ENCODE measurements around the gene KCNMA1. TPM values are rescaled to one million over a fixed set of nuclear protein-coding genes. Genes with fewer than 3 reads are reported as not detected.
A peak's percentile ranks its signal among the peaks of the same experiment; 100 is the strongest.
"Not testable (repeated sequence)": the region's sequence is repeated elsewhere in the genome, so short reads cannot be mapped to it uniquely, and the experiment has no call there.

Gene KCNMA1
- total RNA-seq, 1 donor, result 106 TPM

GRCh38 chr10:77419056-77419455 is 218.6 kb downstream of the KCNMA1 start:
- TF ChIP-seq, protein P1, sequence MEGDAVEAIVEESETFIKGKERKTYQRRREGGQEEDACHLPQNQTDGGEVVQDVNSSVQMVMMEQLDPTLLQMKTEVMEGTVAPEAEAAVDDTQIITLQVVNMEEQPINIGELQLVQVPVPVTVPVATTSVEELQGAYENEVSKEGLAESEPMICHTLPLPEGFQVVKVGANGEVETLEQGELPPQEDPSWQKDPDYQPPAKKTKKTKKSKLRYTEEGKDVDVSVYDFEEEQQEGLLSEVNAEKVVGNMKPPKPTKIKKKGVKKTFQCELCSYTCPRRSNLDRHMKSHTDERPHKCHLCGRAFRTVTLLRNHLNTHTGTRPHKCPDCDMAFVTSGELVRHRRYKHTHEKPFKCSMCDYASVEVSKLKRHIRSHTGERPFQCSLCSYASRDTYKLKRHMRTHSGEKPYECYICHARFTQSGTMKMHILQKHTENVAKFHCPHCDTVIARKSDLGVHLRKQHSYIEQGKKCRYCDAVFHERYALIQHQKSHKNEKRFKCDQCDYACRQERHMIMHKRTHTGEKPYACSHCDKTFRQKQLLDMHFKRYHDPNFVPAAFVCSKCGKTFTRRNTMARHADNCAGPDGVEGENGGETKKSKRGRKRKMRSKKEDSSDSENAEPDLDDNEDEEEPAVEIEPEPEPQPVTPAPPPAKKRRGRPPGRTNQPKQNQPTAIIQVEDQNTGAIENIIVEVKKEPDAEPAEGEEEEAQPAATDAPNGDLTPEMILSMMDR (IDR thresholded peaks at IDR 0.05; ENCODE audit: insufficient read depth, low read length), result no peak
- no peak overlapping the region for H3K4me3 ChIP-seq (ENCODE audit: low read depth, low read length)
- no peak for DNase-seq (ENCODE audit: low read depth)

DNA sequence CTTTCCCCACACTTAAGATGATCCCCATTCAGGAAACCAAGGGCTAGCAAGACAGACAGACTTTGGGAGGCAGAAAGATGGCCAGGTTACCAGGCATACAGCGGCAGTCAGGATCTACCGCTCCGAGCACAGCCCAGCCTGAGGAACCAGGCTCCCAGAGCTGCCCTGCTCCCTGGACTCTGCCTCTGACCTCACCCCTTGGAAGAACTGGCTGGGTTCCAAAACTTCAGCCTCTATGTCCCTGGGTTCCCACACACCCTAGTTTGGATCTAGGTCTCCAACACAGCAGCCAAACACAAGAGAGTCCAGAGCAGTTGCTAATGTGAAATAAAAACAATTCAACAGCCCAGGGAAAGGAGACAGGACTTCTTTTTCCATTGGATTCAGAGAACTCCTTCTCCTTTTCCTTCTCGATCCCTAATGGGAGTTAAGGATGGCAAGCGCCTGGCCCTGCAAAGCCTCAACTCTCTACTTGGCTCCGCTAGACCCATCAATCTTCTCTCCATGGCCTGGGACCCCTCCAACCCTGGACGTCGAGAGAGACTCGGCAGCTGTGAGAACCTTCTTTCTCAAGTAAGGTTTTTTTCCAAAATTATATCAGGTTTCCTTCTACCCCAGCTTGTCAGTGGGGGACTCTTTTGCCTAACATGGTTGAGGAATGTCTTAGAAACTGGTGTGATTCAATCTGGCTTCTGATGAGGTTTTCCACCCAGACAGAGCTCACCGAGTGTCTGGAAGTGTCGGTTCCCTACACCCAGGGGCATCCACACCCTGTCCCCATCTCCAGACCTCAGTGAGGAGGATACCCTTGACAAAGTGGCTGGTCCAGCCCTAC is 219.6 kb downstream of the KCNMA1 start:
- no peak overlapping the region for H3K4me3 ChIP-seq (ENCODE audit: low read depth, low read length)
- TF ChIP-seq, protein P1 (IDR thresholded peaks at IDR 0.05; ENCODE audit: insufficient read depth, low read length), result no peak
- peak; percentile 51 for DNase-seq (ENCODE audit: low read depth)

DNA sequence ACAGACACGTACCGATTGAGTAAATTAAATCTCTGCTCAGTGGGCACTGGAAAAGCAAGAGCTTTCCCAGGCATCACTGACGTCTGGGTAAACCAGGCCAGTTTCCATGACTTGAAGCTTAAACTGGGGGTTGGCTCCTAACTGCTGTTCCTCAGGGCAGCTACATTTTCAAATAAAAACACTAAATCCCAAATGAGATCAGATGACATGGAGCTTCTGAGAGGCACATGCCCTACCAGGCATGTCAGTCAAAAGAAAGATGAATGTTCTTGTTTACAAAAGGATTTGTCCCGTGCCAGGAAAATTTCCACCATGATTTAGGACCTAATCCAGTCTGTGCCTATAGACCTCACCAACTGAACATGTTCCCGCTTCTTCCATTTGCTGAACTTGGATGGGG is 220.2 kb downstream of the KCNMA1 start:
- no peak overlapping the region for H3K4me3 ChIP-seq (ENCODE audit: low read depth, low read length)
- TF ChIP-seq, protein P1 (IDR thresholded peaks at IDR 0.05; ENCODE audit: insufficient read depth, low read length), result no peak
- no peak for DNase-seq (ENCODE audit: low read depth)

- TF ChIP-seq, protein P1 (IDR thresholded peaks at IDR 0.05; ENCODE audit: insufficient read depth, low read length), result no peak
- peak; percentile 88 for DNase-seq (ENCODE audit: low read depth)
Observed at GRCh38 chr10:77416311-77417135, 221.1 kb downstream of the KCNMA1 start.

GRCh38 chr10:77415313-77415960 is 222.2 kb downstream of the KCNMA1 start:
- TF ChIP-seq, protein P1 (IDR thresholded peaks at IDR 0.05; ENCODE audit: insufficient read depth, low read length), result no peak
- DNase-seq (ENCODE audit: low read depth), result peak; percentile 22
- no peak overlapping the region for H3K4me3 ChIP-seq (ENCODE audit: low read depth, low read length)

More at GRCh38 chr10:77416311-77417135, 221.1 kb downstream of the KCNMA1 start:
- H3K4me3 ChIP-seq (ENCODE audit: low read depth, low read length), result no peak overlapping the region

DNA sequence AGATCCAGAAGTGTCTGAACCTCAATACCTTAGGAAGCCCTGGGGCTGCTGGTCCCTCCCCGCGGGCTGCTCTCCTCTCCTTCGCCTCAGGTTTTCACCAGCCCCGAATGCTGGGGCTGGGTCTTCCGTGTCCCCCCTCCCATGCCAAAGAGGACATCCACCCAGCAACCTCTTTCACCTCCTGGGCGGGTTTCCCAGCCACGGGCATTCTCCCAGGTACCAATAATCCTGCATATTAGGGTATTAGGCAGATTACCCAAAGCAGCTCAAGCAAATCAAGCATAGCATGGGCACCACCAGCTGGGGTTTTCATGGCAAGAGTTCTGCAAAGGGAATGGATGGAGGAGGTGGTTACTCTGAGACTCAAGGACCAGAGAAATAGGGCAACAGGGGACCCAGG is 224.4 kb downstream of the KCNMA1 start:
- H3K4me3 ChIP-seq (ENCODE audit: low read depth, low read length), result no peak overlapping the region
- TF ChIP-seq, protein P1 (IDR thresholded peaks at IDR 0.05; ENCODE audit: insufficient read depth, low read length), result no peak
- DNase-seq (ENCODE audit: low read depth), result no peak

- not testable (repeated sequence) for H3K4me3 ChIP-seq (ENCODE audit: low read depth, low read length); DNase-seq (ENCODE audit: low read depth)
Observed at GRCh38 chr10:77412573-77413133, 225.0 kb downstream of the KCNMA1 start.
